Thoracic aorta (tissue), 2 donors: Measurements from ENCODE around the gene ARFGEF2. TPM values are rescaled to one million over a fixed set of nuclear protein-coding genes. Genes with fewer than 3 reads are reported as not detected.

Source experiments
- ATAC-seq: fragments of 150-250 bp; one replicate; pipeline ENCODE4 v1.8.0; 2017; ENCODE audit warnings: low read depth; ENCODE audit not compliant: insufficient number of reproducible peaks, low FRiP score
- DNase-seq: peaks from one replicate; pipeline ENCODE4 v3.0.0-alpha.2; 2020; ENCODE audit warnings: low spot score
- H3K27ac ChIP-seq, 2 donors: fragments of 200-600 bp; sonication (generic); 1 replicate in 1 of 2; 2 replicates in 1 of 2; pipeline ENCODE4 v1.5.1; 2016; ENCODE audit warnings: mild to moderate bottlenecking in 2 of 2, moderate library complexity in 2 of 2
- H3K27me3 ChIP-seq: fragments of 200-600 bp; sonication (generic); replicated peaks from 2 replicates; pipeline ENCODE4 v1.6.0; 2016; ENCODE audit warnings: mild to moderate bottlenecking; ENCODE audit not compliant: insufficient read depth
- H3K36me3 ChIP-seq: fragments of 200-600 bp; sonication (generic); one replicate; pipeline ENCODE4 v1.5.1; 2016
- H3K4me1 ChIP-seq, 2 donors: fragments of 200-600 bp; sonication (generic); 1 replicate in 1 of 2; 2 replicates in 1 of 2; pipeline versions ENCODE4 v1.5.1 to v1.6.0; 2016; ENCODE audit warnings: low read depth in 2 of 2, mild to moderate bottlenecking in 1 of 2; ENCODE audit not compliant: control insufficient read depth in 1 of 2
- H3K4me3 ChIP-seq: fragments of 200-600 bp; sonication (generic); 2 replicates; pipeline ENCODE4 v1.5.1; 2016; ENCODE audit warnings: mild to moderate bottlenecking
- H3K9me3 ChIP-seq: fragments of 200-600 bp; sonication (generic); 2 replicates; pipeline ENCODE4 v1.5.1; 2016
- CTCF ChIP-seq: fragments of 200-600 bp; sonication (generic); IDR thresholded peaks from one replicate; pipeline ENCODE4 v1.5.1; 2019; ENCODE audit warnings: antibody characterized with exemption
- total RNA-seq, 2 donors: library from RNA; depleted of rRNA; stranded (reverse); fragments of >200 nt; gene quantifications; one replicate each; pipeline versions ENCODE4 v1.1.0 to v1.2.3, GENCODE V29; 2016

The ARFGEF2 gene
- total RNA-seq, 2 donors from 2014 or later: 25.9 to 37.2 TPM

GRCh38 chr20:48928832-48929725 is 7.6 kb downstream of the ARFGEF2 start:
- Histone ChIP-seq H3K27ac (peak overlapping the region; percentile 76 to 79), H3K4me3 (peak overlapping the region; percentile 56), H3K36me3 (no peaks in the 10 kb centered on the region), H3K4me1 (peaks cover 29 to 70% of the 10 kb centered on the region in 2 donors), H3K27me3 (no peaks in the 10 kb centered on the region), H3K9me3 (no peaks in the 10 kb centered on the region)
- TF ChIP-seq CTCF: no peak
- DNase-seq (no peak), ATAC-seq (no peak)

- no peaks in the 10 kb centered on the region for H3K36me3 ChIP-seq
- TF ChIP-seq CTCF: no peak
- no peak overlapping the region for H3K4me3 ChIP-seq
- no peaks in the 10 kb centered on the region for H3K27me3 ChIP-seq
- peak overlapping the region; percentile 76 to 79 for H3K27ac ChIP-seq
- no peaks in the 10 kb centered on the region for H3K9me3 ChIP-seq
- H3K4me1 ChIP-seq: peaks cover 29 to 60% of the 10 kb centered on the region in 2 donors
- ATAC-seq (no peak), DNase-seq (no peak)
Observed at GRCh38 chr20:48930035-48930434, 8.5 kb downstream of the ARFGEF2 start.

- peaks cover 29 to 56% of the 10 kb centered on the region in 2 donors for H3K4me1 ChIP-seq
- TF ChIP-seq CTCF: no peak
Observed at GRCh38 chr20:48930878-48931277, 9.4 kb downstream of the ARFGEF2 start.

GRCh38 chr20:48931527-48932374 is 10.2 kb downstream of the ARFGEF2 start:
- no peak for TF ChIP-seq CTCF
- ATAC-seq (no peak), DNase-seq (no peak)
- Histone ChIP-seq H3K36me3 (no peaks in the 10 kb centered on the region), H3K4me1 (peaks cover 29 to 51% of the 10 kb centered on the region in 2 donors), H3K4me3 (no peak overlapping the region), H3K27me3 (no peaks in the 10 kb centered on the region), H3K27ac (peak overlapping the region in 1 of 2 donors; percentile 28), H3K9me3 (no peaks in the 10 kb centered on the region)

More at GRCh38 chr20:48930878-48931277, 9.4 kb downstream of the ARFGEF2 start:
- peak overlapping the region in 1 of 2 donors; percentile 79 for H3K27ac ChIP-seq
- H3K4me3 ChIP-seq: no peak overlapping the region
- no peak for DNase-seq
- no peak for ATAC-seq
- no peaks in the 10 kb centered on the region for H3K36me3 ChIP-seq
- H3K27me3 ChIP-seq: no peaks in the 10 kb centered on the region
- H3K9me3 ChIP-seq: no peaks in the 10 kb centered on the region
